ENCODE measurements around the gene MRTFB. TPM values are rescaled to one million over a fixed set of nuclear protein-coding genes. Genes with fewer than 3 reads are reported as not detected.
A peak's percentile ranks its signal among the peaks of the same experiment; 100 is the strongest.

MRTFB gene
- total RNA-seq, 1 experiment from 2014 or later: 5.1 TPM

DNA sequence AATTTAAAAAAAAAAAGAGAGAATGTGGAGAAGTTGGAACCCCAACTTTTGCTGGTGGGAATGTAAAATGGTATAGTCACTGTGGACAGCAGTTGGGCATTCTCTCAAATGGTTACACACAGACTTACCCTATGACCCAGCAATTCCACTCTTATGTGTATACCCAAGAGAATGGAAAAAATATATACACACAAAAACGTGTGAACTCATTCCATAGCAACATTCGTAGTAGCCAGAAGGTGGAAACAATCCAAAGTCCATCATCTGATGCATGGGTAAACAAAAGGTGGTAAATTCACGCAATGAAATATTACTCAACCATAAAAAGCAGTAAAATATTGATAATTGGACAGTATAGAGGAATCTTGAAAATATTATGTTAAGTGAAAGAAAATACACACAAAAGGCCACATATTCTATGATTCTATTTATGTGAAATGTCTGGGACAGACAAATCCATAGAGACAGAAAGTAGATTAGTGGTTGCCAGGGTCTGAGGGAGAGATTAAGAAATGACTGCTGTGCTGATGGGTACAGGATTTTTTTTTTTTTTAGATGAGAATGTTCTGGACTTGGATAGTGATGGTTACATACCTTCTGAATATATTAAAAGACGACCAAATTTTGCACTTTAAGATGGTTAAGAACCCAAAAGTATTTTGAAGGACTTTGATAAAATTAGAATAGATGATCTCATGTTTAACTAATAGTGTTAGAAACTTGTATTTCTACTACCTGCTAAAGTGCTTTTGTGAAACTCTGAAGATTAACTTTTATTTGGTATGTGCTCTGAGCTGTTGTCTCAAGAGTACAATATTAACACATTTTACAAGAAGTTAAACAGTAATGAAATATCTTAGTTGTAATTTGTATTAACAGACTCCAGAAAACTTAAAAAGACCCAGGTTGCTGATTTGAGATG is 60.9 kb downstream of the MRTFB start:
- no peak for DNase-seq (ENCODE audit: low read depth)

DNA sequence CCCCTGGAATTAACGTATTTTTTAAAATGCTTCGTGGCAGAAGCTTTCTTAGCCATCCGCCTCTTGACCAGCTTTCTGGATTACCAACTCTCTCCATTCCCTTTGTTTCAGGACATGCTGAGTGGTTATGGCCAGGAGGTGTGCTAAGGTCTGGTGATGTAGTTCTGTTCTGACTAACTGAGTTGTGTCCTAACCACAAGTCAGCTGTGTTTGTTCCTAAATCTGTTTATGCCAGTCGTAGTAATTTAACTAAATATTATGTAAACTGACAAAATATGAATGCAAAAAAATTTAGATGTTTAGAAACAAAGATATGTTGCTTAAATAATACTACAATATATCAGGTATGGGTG is 61.6 kb downstream of the MRTFB start:
- DNase-seq (ENCODE audit: low read depth): no peak

DNA sequence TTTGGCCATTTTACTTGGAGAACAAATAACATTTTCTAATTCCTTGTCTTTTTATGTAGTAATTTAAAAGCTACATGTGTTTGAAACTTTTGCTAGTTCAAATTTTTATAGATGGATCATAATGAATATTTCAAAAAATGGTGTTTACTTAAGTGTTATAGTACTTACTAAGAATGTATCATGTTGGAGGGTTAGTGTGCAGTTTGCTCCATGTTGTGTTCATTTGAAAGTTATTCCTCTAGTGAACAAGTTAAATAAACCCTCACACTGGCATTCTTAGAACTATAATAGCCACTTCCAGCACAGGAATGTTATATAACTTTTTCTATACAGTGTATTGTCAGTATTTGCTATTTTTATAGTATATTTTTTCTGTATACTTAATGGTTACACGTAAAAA is 62.8 kb downstream of the MRTFB start:
- no peak for DNase-seq (ENCODE audit: low read depth)

DNA sequence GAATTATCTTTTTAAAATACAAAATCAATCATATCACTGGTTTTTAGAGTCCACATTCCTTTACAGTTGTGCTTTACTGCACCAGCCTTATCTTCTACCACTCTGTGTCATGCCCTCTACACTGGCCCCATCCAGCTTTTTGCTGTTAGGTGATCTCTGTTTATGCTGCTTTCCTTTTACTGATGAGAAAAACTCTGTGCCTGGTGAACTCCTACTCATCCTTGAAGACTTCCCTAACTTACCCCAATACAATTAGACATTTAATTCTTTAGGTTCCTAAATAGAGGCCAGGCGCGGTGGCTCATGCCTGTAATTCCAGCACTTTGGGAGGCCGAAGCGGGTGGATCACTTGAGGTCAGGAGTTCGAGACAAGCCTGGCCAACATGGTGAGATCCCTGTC is 64.6 kb downstream of the MRTFB start:
- DNase-seq (ENCODE audit: low read depth): no peak

DNA sequence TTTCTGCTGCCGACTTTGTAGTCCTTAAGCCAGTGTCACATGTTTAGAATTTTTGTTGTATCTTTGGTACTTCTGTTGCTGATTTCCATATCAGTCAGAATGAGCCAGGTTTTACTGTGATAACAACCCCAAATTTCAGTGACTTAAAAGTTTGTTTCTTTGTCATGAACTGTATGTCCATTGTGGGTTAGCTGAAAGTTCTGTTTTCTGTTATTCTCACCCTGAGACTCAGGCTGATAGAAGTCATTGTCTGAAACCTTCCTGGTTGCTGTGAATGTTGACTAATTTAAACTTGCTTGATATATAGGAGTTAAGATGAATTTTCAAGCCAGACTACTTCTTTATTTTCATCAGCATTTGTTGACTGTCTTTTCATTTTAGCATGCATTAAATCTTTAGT is 68.8 kb downstream of the MRTFB start:
- DNase-seq (ENCODE audit: low read depth): no peak

DNA sequence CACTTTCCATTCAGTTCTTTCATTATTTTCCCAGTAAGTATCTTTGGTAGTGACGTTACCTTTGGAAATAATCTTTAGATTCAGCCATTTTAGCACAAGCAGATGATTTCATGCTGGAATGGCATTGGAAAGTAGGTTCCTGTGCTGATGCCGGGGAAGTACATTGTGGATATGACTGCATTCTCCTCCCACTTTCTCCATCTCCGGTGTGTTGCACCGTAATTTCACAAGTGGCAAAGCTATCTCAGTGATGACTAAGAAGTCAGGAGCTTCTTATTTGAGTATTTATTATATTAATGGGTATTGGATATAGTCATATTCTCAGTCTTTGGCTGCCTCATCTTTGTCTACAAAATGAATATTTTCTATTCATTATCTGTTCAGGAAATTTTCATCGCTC is 69.8 kb downstream of the MRTFB start:
- no peak for DNase-seq (ENCODE audit: low read depth)

DNA sequence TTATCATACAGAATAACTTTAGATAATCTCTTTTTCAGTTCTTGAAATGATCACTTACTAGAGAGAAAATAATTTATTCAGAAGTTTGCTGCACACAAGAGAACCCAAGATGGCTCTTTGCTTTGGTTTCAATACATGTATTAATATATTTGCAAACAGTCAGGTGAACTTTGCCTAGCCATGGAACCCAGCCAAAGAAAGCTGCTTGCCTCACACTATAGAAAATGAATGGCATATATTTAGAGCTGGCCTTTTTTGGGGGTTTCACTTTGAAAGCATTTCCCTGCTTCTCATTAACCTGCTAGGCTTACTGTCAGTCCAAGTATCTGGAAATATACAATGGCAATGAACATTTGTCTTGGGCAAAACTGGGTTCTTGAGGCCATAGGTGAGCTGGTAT is 75.3 kb downstream of the MRTFB start:
- no peak for DNase-seq (ENCODE audit: low read depth)

DNA sequence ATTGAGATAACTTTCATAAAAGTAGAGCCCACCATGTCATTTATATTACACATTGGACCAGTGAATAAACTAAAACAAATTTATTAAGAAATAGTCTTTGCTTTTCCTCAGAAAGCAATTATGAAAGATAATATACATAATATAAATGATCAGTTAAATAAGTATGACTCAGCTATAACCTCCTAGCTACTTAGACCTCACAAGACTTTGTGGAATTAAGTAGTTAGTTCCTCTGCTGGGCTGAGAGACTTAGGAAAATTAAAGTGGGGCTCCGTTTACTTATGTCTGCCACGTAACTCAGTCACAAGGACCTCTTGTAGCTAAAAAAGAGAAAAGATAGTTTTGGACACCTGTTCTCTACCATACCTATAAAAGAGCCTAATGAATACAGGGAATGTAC is 76.9 kb downstream of the MRTFB start:
- no peak for DNase-seq (ENCODE audit: low read depth)

DNA sequence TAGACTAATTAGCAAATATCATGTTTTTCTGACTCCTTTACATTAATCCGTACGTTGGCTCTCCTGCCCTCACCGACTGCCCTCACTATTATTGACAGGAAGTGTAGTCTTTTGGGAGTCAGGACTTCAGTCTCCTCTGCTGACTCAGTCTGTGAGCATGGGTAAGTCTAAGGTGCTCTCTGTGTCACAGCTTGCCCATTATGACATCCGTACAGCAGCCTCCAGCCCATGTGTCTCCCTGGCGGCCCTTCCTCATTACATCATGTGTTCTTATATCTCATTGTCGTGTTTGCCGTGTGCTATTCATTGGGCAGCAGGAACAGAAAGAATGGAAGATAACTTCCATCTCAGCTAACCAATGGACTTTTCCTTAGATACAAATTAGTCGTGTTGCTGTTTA is 77.5 kb downstream of the MRTFB start:
- peak; percentile 31 for DNase-seq (ENCODE audit: low read depth)

DNA sequence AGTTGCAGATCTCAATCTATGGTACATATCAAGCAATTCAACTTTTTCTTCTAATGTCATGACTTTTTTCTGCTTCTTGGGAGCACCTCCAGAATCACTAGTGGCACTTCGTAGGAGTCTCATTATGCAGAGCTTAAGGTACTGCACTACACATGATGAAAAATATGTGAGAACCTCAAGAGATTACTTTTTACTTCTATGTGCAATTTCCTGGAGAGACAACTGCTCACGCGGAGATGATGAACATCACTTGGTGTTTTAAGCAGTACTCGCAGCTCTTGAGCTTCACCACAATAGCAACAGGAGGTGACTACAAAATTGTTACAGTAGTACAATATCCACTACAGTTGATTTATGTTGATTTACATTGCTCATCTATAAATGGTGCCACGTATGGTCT is 79.7 kb downstream of the MRTFB start:
- no peak for DNase-seq (ENCODE audit: low read depth)

DNA sequence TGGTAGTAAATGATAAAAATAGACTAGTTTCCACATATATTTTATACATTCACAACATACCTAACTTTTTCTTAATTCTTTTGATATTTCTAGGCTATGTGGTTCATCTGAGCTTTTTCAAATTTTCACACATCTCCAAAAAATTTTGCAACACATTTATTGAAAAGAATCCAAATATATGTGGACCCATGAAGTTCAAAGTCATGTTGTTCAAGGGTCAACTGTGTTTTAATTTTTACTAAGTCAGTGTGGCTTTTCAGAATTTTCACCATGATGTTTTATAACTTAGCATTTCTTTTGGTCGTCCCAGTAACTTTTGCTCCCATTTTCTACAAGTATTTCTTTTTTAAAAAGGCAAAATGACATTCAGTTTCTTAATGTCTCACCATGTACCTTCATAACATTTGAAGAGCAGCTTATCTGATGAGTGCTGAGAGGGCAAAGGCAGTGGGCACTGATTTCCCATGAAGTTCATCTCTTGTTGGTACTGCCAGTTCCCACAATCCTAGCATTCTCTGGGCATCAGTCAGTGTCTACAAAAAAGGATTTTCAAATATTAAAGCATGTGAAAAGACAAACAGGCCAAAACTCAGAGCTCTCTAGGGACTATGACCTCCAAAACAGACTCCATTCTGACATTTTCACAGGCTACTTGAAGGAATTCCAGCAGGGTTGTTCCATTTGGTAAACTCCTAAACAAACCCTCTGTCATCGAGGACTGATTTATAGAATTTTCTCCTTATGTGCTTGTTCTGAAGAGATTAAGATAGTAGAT is 80.3 kb downstream of the MRTFB start:
- DNase-seq (ENCODE audit: low read depth): no peak

DNA sequence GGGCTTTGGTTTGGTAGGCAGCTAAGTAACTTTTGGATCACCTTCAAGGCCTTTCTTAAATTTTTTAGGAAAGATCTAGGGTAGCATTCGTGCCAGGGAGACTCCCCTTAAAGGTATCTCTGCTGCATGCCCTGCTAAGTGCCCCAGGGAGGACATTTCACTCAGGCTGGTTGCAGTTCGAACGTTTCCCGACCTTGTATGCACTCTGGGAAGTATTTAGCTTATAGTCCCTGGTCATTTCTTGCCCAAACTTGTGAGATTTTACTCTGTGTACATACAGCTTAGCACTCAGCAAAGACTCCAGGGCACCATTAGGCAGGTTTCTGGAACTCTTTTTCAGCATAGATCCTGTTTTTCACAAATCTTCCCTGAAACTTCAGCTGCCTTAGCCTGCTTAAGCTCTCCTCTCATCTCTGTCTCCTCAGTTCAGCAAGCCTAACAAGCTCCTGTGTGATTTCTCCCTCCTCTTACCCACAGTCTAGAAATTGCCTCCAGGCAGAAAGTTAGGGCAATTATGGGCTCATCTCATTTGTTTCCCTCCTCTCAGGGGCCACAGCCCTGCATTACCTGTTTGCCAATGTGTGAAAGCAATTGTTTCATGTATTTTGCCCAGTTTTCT is 84.6 kb downstream of the MRTFB start:
- DNase-seq (ENCODE audit: low read depth): no peak

DNA sequence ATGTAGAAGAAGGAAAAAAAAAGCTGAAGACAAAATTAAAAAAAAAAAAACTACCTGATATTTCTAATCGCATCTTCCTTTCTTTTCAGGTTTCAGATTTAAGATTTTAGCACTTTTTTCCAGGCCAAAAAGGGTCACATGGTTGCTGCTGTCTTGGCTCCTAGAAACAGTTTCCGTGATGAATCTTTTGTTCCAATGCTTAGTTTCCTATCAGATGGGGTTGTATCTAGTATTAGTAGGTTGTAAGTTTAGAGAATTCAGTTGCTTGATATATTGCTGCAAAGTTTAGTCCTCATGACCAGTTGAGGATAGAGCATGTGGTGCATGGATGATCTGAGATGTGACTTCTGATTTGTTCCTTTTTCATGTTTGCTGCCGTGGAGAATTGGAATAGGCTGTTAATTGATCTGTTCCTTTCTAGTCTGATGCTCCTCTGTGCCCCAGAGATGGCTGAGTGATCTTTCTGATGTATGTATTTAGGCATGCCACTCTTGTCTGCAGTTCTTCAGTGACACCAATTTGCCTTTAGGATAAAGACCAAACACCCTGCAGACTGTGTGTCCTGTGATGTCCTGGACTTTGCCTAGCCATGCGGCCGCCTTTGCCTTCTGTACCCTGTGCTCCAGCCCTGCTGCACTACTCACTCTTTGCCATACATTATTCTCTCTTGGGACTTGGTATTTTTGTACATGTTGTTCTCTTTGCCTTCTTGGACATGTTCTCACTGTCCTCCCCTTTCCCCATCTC is 94.0 kb downstream of the MRTFB start:
- no peak for DNase-seq (ENCODE audit: low read depth)

DNA sequence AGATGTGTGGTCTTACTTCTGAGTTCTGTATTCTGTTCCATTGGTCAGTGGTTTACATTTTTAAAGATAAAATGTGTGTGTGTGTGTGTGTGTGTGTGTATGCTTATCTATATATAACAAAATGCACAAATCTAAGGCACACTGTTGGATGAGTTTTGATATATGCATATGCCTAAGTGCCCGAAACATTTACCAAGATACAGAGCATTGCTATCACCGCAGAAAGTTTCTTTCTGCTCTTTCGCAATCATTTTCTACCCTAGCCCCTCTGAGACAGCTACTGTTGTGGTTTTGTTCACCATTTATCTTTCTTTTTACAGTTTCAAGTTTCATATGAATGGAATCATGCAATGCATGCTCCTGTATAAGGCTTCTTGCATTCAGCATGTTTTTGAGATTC is 97.0 kb downstream of the MRTFB start:
- DNase-seq (ENCODE audit: low read depth): no peak

DNA sequence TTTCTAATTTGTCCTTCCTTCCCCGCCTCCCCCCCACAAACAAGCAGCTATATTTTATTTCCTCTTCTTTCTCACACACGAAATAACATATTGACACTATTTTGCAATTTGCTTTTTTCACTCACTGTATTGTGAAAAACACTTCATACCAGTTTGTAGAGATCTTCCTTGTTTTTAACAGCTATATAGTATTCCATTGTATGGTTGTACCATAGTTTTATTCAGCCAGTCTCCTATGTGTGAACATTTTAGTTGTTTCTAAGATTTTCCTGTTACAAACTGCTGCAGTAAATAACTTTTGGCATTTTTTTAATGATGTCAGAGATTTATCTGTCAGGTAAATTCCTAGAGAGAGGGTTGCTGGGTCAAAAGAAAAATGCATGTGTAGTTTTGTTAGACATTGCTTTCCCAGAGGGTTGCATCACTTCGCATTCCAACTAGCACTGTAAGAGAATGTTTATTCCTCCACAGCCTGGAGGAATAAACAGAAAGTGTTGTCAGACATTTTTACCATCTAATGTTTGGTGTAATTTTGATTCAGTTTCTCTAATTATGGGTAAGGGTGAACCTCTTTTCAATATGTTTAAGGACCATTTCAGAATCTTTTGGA is 101.2 kb downstream of the MRTFB start:
- no peak for DNase-seq (ENCODE audit: low read depth)

DNA sequence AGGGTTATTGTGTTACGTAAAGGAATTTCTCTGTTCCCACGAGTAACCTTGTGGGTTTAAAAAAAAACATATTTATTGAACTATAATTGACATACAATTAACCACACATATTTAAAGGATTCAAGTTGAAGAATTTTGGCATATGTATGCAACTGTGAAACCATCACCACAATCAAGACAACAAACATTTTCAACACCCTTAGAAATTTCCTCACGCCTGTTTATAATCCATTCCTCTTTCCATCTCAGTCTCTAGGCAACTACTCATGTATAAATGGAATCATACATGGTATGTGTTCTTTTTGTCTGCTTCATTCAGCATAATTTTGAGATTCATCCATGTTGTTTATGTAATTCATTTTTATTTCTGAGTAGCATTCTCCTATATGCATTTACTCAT is 104.0 kb downstream of the MRTFB start:
- DNase-seq (ENCODE audit: low read depth): no peak

DNA sequence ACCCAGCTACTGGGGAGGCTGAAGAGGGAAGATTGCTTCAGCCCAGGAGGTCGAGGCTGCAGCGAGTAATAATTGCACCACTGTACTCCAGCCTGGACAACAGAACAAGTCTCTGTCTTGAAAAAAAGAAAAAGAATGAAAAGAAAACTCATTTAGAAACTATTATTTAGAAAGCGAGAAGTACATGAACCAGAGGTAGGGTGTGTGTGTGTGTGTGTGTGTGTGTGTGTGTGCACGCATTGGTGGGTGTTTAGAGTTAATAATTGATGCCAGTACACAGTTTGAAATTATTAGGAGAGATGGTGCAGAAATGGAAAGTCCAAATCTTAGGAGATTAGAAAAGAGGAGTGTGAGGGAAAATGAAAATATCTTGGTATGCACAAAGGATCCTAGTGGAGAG is 106.6 kb downstream of the MRTFB start:
- no peak for DNase-seq (ENCODE audit: low read depth)

DNA sequence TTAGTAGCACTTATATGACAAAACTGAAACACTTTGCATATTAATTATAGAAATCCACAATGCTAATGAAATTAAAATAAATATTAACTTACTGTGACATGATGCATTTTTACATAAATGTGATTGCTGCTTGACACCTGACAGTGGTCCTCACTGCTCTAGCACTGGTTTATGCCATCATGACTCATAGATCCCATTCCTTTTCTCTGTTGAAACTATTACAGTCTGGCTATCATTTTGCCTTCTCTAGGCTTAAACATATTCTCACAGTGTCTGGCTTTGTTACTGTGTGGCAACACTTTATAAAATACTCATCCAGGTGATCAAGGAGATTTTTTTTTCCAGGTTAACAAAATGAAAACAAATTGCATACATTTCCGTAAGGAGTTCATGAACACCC is 108.0 kb downstream of the MRTFB start:
- DNase-seq (ENCODE audit: low read depth): no peak

DNA sequence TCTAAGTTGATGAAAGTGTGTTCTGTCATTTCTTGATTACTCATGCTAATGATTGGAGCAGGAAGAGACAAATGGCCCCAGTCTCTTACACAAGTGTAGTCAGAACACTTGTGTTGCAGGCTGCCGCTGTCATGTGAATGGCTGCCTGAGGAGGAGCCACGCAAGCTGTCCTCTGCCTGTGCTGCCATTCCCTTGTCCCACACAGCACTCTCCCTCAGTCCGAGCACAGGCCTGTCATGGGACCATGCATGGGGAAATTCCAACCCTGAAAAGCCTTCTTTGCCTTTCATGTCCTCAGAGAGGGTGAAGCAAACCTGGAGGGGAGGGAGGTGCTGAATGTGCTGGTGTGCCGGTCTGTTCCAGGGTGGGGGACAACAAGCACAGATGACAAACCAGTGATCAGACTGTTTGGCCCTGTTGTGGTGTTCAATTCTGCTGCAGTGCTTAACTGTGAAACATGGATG is 109.4 kb downstream of the MRTFB start:
- no peak for DNase-seq (ENCODE audit: low read depth)

DNA sequence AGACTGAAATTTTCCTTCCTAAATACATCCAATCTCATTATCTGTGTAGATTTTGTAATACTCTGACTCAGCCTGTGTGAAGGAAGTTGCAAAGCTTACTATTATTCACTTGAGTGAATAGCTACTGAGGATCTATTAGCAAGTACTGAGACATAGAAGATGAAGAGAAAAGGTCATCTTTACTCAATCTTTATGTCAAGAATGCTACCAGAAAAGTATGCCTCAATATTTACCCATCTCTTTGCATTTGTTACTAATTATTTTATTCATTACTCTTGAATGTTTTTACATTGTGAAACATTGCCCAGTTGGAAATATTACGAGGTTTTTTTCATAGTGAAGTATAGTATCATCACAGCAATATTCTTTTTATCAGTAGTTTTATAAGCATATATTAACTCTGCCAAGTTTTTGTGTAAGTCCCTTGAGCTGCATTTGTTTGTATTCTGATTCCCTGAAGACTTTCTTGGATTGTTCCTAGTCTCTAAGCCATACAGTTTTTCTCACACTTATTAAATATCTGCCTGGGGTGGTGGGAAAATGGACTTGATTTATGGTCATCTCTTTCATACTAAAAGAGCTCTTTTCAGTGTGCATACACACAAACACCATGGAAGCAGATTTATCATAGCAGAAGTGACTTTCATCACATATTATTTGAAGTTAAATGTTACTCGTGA is 110.4 kb downstream of the MRTFB start:
- peak; percentile 57 for DNase-seq (ENCODE audit: low read depth)

DNA sequence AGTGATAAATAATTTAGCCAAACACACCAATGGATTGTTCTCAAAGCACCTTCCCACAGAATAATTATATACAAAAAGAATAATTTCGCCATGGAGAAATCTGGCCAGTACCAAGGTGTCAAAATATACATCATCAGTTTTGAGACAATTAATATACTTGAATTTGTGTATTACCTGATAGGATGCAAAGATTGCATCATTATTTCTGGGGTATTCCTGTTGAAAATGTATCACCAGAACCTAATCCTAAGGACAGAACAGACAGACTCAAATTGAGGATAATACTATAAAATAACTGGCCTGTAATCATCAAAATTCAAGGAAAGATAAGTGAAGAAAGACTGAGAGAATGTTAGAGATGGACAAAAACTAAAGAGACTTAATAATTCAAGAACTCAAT is 111.9 kb downstream of the MRTFB start:
- no peak for DNase-seq (ENCODE audit: low read depth)
